Kidney epithelial cell (primary cell): ENCODE data around the gene NAV2. TPM values are rescaled to one million over a fixed set of nuclear protein-coding genes. Genes with fewer than 3 reads are reported as not detected.

ENCODE experiments used
- DNase-seq: peaks from one replicate; pipeline ENCODE4 v3.0.0-alpha.2; 2010; ENCODE audit warnings: low read depth
- H3K27me3 ChIP-seq: 2 replicates; pipeline ENCODE4 v1.6.0; 2011; ENCODE audit warnings: low read length; ENCODE audit not compliant: control insufficient read depth, insufficient read depth
- H3K36me3 ChIP-seq: 2 replicates; pipeline ENCODE4 v1.5.1; 2011; ENCODE audit warnings: low read length; ENCODE audit not compliant: control insufficient read depth, insufficient read depth
- H3K4me3 ChIP-seq: 2 replicates; pipeline ENCODE4 v1.5.1; 2011; ENCODE audit warnings: low read depth, mild to moderate bottlenecking, control low read depth, low read length
- total RNA-seq: library from RNA; depleted of rRNA; stranded (reverse); fragments of >200 nt; gene quantifications from 2 replicates; pipeline ENCODE4 v1.2.3, GENCODE V29; 2015
- TF ChIP-seq, protein P1 (sequence below): IDR thresholded peaks from 2 replicates; pipeline ENCODE4 v1.5.1; 2011; ENCODE audit warnings: mild to moderate bottlenecking, moderate library complexity, low read length, control low read depth, inconsistent platforms; ENCODE audit not compliant: insufficient read depth, poor library complexity, severe bottlenecking

NAV2 gene
- total RNA-seq, 1 donor from 2014 or later: 41.5 TPM

DNA sequence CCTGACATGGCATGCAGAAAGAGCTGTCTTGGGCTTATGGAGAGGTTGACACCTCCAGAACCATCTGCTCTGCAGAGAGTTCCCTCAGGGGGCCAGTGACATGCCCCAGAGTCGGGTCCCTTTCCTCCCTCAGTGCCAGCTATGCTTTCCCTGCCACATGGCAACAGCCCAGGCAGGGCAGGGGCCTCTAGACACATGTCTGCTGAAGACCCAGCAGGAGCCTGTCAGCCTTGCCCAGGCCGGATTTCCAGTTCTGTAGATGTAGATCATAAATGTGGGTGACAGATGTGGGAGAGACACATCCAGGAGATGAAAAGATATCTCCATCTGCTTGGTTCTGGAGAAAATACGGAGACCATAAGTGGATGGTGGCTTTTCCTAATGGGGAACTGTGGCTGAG lies 25.5 kb downstream of the NAV2 start:
- no peaks in the 10 kb centered on the region for H3K27me3 ChIP-seq
- TF ChIP-seq, protein P1, sequence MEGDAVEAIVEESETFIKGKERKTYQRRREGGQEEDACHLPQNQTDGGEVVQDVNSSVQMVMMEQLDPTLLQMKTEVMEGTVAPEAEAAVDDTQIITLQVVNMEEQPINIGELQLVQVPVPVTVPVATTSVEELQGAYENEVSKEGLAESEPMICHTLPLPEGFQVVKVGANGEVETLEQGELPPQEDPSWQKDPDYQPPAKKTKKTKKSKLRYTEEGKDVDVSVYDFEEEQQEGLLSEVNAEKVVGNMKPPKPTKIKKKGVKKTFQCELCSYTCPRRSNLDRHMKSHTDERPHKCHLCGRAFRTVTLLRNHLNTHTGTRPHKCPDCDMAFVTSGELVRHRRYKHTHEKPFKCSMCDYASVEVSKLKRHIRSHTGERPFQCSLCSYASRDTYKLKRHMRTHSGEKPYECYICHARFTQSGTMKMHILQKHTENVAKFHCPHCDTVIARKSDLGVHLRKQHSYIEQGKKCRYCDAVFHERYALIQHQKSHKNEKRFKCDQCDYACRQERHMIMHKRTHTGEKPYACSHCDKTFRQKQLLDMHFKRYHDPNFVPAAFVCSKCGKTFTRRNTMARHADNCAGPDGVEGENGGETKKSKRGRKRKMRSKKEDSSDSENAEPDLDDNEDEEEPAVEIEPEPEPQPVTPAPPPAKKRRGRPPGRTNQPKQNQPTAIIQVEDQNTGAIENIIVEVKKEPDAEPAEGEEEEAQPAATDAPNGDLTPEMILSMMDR: no peak
- no peak for DNase-seq
- no peaks in the 10 kb centered on the region for H3K36me3 ChIP-seq
- no peak overlapping the region for H3K4me3 ChIP-seq

DNA sequence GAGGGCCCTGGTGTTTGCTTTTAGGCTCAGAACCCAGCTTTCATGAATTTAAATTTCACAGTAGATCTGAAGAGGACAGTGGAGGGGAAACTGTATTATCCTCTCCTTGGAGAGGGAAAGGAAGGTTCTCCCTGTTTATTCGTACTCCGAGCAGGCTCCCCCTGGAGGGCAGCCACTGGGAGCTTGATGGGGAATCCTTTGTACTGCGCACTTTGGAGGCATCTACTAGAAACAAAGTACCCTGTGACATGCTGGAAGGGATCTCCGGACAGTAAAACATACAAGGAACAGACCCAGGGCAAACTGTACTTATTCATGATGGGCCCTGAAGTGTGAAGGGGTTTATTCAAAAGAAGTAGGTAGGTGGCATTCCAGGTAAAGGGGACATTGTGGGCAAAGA lies 27.2 kb downstream of the NAV2 start:
- no peak for DNase-seq
- no peaks in the 10 kb centered on the region for H3K36me3 ChIP-seq
- H3K27me3 ChIP-seq: no peaks in the 10 kb centered on the region
- TF ChIP-seq, protein P1: peak; percentile 40
- no peak overlapping the region for H3K4me3 ChIP-seq

DNA sequence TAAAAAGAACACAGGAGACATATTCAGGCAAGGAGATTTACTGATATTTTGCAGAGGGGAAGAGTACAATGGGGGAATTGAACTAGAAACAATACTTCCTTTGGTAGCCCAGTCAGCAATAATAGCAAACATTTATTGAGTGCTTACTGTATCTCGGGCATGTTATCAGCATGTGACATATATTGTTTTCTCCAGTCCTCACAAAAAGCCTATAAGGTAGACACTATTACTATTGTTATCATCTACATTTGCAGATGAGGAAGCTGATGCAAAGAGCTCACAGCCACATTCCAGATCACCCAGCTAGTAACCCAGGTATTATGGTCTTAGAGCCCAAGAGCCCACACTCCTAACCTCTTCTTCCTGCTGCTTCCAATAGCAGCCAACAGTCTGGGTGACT lies 27.9 kb downstream of the NAV2 start:
- DNase-seq: no peak
- H3K36me3 ChIP-seq: no peaks in the 10 kb centered on the region
- TF ChIP-seq, protein P1: no peak
- no peaks in the 10 kb centered on the region for H3K27me3 ChIP-seq
- H3K4me3 ChIP-seq: no peak overlapping the region

DNA sequence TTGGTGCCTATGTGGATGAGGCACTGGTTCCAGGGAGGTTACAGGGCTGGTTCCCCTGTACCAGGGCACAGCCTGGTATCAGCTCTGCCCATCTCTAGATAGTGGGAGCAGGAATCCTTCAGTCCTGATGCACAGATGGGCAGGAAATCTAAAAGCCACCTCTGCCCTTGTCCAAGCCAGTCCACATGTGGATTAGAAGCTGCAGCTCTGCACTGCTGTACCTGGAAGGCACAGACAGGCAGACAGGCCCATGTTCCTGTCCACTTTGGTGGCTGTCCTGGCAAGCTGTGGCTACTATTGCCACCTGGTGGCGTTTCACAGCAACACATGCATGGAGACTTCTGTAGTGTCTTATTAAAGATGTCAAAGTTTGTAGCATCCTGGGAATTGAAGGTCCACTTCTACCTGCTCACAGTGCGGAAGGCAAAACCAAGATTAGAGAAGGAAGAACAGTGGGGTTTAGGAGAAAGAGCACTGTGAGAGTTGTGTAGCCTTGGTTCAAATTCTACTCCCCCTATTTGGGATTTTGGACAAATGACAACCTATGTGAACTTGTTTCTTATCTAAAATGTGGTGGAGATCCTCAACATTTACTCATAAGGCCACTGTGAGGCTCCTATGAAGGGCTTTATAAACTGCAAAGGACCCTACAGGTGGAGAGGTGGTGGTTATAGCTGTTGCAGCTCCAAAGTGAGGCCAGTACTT lies 30.1 kb downstream of the NAV2 start:
- H3K4me3 ChIP-seq: no peak overlapping the region
- DNase-seq: no peak
- H3K36me3 ChIP-seq: no peaks in the 10 kb centered on the region
- no peaks in the 10 kb centered on the region for H3K27me3 ChIP-seq
- TF ChIP-seq, protein P1: peak; percentile 76

DNA sequence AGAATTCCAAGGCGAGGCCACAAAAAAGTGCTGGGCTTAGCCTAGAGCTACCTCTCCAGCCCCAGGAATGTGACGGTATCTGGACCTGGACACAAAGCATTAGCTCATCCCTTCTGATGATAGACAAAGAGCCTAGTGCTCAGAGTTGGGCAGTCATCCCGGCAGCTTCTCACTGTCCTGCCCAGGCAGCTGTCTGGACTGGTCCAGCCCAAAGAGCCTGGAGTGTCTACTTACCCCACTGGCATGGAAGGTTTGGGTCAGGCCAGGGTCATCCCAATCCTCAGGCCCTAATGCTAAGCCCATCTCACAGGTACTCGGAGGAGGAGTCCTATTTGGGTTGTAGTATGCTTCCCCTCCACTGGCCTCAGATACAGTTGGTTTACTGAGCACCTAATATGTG lies 31.0 kb downstream of the NAV2 start:
- Histone ChIP-seq H3K4me3 (no peak overlapping the region), H3K27me3 (no peaks in the 10 kb centered on the region), H3K36me3 (no peaks in the 10 kb centered on the region)
- DNase-seq: no peak
- TF ChIP-seq, protein P1: no peak

DNA sequence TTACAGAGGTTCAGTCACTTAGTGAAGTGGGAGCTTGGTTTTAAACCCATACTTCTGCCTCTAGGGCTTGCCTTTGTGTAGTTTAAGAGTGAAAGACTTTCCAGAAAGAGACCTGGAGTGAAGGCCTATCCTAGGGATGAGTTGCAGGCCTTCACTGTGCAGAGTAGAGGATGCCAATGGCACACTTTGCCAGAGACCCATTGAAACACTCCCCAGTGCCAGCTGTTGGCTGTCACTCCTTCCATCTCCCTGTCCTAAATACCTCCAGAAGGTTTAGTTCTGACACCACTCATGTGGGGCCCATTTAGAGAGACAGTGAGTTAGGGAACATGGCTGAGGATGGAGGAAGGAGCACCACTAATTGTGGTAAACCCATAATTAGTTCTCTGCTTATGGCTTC lies 31.5 kb downstream of the NAV2 start:
- DNase-seq: no peak

More for the DNA sequence above, 31.5 kb downstream of the NAV2 start:
- Histone ChIP-seq H3K4me3 (no peak overlapping the region), H3K27me3 (no peaks in the 10 kb centered on the region), H3K36me3 (no peaks in the 10 kb centered on the region)
- TF ChIP-seq, protein P1: no peak
